Endothelial cell of umbilical vein (primary cell): ENCODE measurements around the gene IRX1.

Source experiments
- EZH2 ChIP-seq: IDR thresholded peaks from 2 replicates; pipeline ENCODE4 v1.6.1; 2012; ENCODE audit warnings: borderline replicate concordance, low read depth, mild to moderate bottlenecking, moderate library complexity, low read length, inconsistent platforms; ENCODE audit not compliant: severe bottlenecking
- FOS ChIP-seq: IDR thresholded peaks from 2 replicates; pipeline ENCODE4 v1.6.1; 2011; ENCODE audit warnings: mild to moderate bottlenecking, low read length, moderate library complexity, borderline replicate concordance; ENCODE audit not compliant: insufficient read depth
- GATA2 ChIP-seq: IDR thresholded peaks from 2 replicates; pipeline ENCODE4 v1.7.0; 2011; ENCODE audit warnings: low read depth, mild to moderate bottlenecking, moderate library complexity, mixed read lengths, low read length; ENCODE audit not compliant: insufficient read length, insufficient read depth
- JUN ChIP-seq: IDR thresholded peaks from 2 replicates; pipeline ENCODE4 v1.6.1; 2011; ENCODE audit warnings: borderline replicate concordance, low read depth; ENCODE audit not compliant: insufficient read length, insufficient read depth
- POLR2A ChIP-seq: IDR thresholded peaks from 2 replicates; pipeline ENCODE4 v1.6.1; 2012; ENCODE audit warnings: low read depth, mild to moderate bottlenecking, control low read depth, low read length
- POLR2AphosphoS5 ChIP-seq: IDR thresholded peaks from 2 replicates; pipeline ENCODE4 v1.6.1; 2012; ENCODE audit warnings: low read depth, mild to moderate bottlenecking, control low read depth, low read length, moderate library complexity; ENCODE audit not compliant: insufficient read depth
- TF ChIP-seq, protein P1 (sequence below), 2 donors: IDR thresholded peaks; 1 replicate in 1 of 2; 2 replicates in 1 of 2; pipeline ENCODE4 v1.5.1; 2011; ENCODE audit warnings: low read length in 2 of 2, mild to moderate bottlenecking in 2 of 2, moderate library complexity in 2 of 2, control low read depth in 1 of 2, inconsistent platforms in 1 of 2, low read depth in 1 of 2; ENCODE audit not compliant: insufficient read depth in 1 of 2; ENCODE audit errors: extremely low read depth in 1 of 2
- TF ChIP-seq, protein P2 (sequence below): IDR thresholded peaks from 2 replicates; pipeline ENCODE4 v1.6.1; 2011; ENCODE audit not compliant: insufficient read depth, insufficient read length

DNA sequence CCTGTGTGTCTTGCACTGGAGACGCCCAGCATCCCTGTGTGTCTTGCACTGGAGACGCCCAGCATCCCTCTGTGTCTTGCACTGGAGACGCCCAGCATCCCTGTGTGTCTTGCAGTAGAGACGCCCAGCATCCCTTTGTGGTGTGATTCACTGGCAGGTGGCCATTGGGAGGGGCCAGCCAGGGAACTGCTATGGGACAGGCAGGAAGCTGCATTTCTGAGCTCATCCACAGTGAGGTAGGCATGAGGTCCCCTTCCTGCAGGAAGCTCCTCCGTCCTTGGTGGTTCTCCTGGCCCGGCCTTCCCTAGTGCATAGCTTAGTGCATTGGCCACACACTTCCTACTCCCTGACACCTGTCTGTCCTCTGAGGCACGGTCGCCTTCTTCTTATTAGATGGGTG, 43.5 kb downstream of the IRX1 start:
- TF ChIP-seq EZH2: no peak
- TF ChIP-seq, protein P1, sequence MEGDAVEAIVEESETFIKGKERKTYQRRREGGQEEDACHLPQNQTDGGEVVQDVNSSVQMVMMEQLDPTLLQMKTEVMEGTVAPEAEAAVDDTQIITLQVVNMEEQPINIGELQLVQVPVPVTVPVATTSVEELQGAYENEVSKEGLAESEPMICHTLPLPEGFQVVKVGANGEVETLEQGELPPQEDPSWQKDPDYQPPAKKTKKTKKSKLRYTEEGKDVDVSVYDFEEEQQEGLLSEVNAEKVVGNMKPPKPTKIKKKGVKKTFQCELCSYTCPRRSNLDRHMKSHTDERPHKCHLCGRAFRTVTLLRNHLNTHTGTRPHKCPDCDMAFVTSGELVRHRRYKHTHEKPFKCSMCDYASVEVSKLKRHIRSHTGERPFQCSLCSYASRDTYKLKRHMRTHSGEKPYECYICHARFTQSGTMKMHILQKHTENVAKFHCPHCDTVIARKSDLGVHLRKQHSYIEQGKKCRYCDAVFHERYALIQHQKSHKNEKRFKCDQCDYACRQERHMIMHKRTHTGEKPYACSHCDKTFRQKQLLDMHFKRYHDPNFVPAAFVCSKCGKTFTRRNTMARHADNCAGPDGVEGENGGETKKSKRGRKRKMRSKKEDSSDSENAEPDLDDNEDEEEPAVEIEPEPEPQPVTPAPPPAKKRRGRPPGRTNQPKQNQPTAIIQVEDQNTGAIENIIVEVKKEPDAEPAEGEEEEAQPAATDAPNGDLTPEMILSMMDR (IDR thresholded peaks at IDR 0.05; ENCODE audit: extremely low read depth in 1 of 2, insufficient read depth in 1 of 2, low read depth in 1 of 2, low read length in 2 of 2): no peak
- TF ChIP-seq POLR2A: no peak
- TF ChIP-seq, protein P2, sequence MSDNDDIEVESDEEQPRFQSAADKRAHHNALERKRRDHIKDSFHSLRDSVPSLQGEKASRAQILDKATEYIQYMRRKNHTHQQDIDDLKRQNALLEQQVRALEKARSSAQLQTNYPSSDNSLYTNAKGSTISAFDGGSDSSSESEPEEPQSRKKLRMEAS: no peak
- no peak for TF ChIP-seq JUN
- no peak for TF ChIP-seq POLR2AphosphoS5
- TF ChIP-seq FOS: no peak
- TF ChIP-seq GATA2: no peak
